K562 (cell line): ENCODE measurements around the gene KRTAP10-4. TPM values are rescaled to one million over a fixed set of nuclear protein-coding genes. Genes with fewer than 3 reads are reported as not detected.

Source experiments
- ATAC-seq: fragments of 200-7000 bp; cut with Tn5 transposase; 3 replicates; pipeline ENCODE4 v1.9.1; 2020; ENCODE audit warnings: moderate library complexity
- BruUV-seq: library from RNA; stranded (reverse); fragments of 400-500 nt; replicated peaks from 2 replicates; lab custom pipeline; 2021; lab: Mats Ljungman, UMichigan
- CTCF ChIA-PET: fragments of 300-600 bp; formaldehyde crosslinking; extraction: SDS; loops from one replicate; lab custom pipeline; 2021; ENCODE audit warnings: low intra/inter-chr PET ratio; lab: Yijun Ruan, JAX
- POLR2A ChIA-PET: fragments of 300-600, 350-650 bp; sonication (Branson Sonifier 250); formaldehyde crosslinking; extraction: SDS; loops from one replicate; lab custom pipeline; 2021; ENCODE audit warnings: antibody characterized with exemption, inconsistent platforms; lab: Yijun Ruan, JAX
- DNase-seq, 4 experiments: peaks; one replicate each; pipeline versions ENCODE4 v3.0.0 to v3.0.0-alpha.2; 2011 to 2018; ENCODE audit warnings: low spot score in 3 of 4, mixed read lengths in 3 of 4; ENCODE audit errors: extremely low read depth in 1 of 4
- FAIRE-seq: peaks from 2 replicates; lab custom pipeline; 2011; peaks lifted over from hg19 to GRCh38; lab: Jason Lieb, UNC
- H2AFZ ChIP-seq: 2 replicates; pipeline ENCODE4 v1.6.0; 2011; ENCODE audit warnings: low read depth, low read length, control low read depth, inconsistent platforms
- H3K27ac ChIP-seq: fragments of 200-600 bp; 3 replicates; pipeline ENCODE4 v1.8.0; 2011; ENCODE audit warnings: low read depth, mild to moderate bottlenecking, control low read depth, inconsistent platforms, low read length, moderate library complexity, mixed read lengths; ENCODE audit errors: extremely low read depth
- H3K27me3 ChIP-seq, 2 experiments: fragments of 300-600 bp in 1 of 2; 2 replicates in 1 of 2; 3 replicates in 1 of 2; pipeline versions ENCODE4 v1.6.0 to v1.8.0; 2011; ENCODE audit warnings: inconsistent platforms in 2 of 2, low read length in 2 of 2, mild to moderate bottlenecking in 1 of 2, mixed read lengths in 1 of 2, moderate library complexity in 1 of 2; ENCODE audit not compliant: control insufficient read depth in 2 of 2, insufficient read depth in 2 of 2
- H3K36me3 ChIP-seq: fragments of 300-600 bp; 3 replicates; pipeline ENCODE4 v1.8.0; 2011; ENCODE audit warnings: mild to moderate bottlenecking, low read length, inconsistent platforms; ENCODE audit not compliant: control insufficient read depth, insufficient read depth
- H3K4me1 ChIP-seq, 2 experiments: fragments of 200-600 bp in 1 of 2; replicated peaks in 1 of 2; 2 replicates in 1 of 2; 3 replicates in 1 of 2; pipeline versions ENCODE4 v1.5.1 to v1.8.0; 2011; ENCODE audit warnings: inconsistent platforms in 2 of 2, low read length in 2 of 2, mild to moderate bottlenecking in 1 of 2, mixed read lengths in 1 of 2, moderate library complexity in 1 of 2; ENCODE audit not compliant: control insufficient read depth in 2 of 2, insufficient read depth in 2 of 2
- H3K4me2 ChIP-seq: 2 replicates; pipeline ENCODE4 v1.6.1; 2011; ENCODE audit warnings: low read length, control low read depth, inconsistent platforms, mixed read lengths; ENCODE audit not compliant: insufficient read depth
- H3K4me3 ChIP-seq: fragments of 200-600 bp; sonication (generic), shearing (Covaris generic); 2 replicates; pipeline ENCODE4 v1.5.1; 2016; ENCODE audit warnings: control low read depth, inconsistent platforms
- H3K79me2 ChIP-seq: fragments of 200-600 bp; 3 replicates; pipeline ENCODE4 v1.8.0; 2011; ENCODE audit warnings: low read length, inconsistent platforms; ENCODE audit not compliant: control insufficient read depth, insufficient read depth
- H3K9ac ChIP-seq, 2 experiments: 2 replicates each; pipeline versions ENCODE4 v1.6.0 to v1.6.1; 2011; ENCODE audit warnings: low read depth in 2 of 2, low read length in 2 of 2, control low read depth in 1 of 2, inconsistent platforms in 1 of 2, mild to moderate bottlenecking in 1 of 2, mixed read lengths in 1 of 2; ENCODE audit not compliant: insufficient read depth in 1 of 2
- H3K9me1 ChIP-seq: one replicate; pipeline ENCODE4 v1.6.0; 2011; ENCODE audit warnings: inconsistent platforms, mild to moderate bottlenecking, low read length, moderate library complexity; ENCODE audit not compliant: control insufficient read depth, insufficient read depth
- H3K9me3 ChIP-seq: replicated peaks from 2 replicates; pipeline ENCODE4 v1.5.1; 2011; ENCODE audit warnings: low read depth, low read length, inconsistent platforms; ENCODE audit not compliant: control insufficient read depth, insufficient read depth
- H4K20me1 ChIP-seq: replicated peaks from 2 replicates; pipeline ENCODE4 v1.6.1; 2011; ENCODE audit warnings: low read length, inconsistent platforms, mixed read lengths; ENCODE audit not compliant: control insufficient read depth, insufficient read depth
- ARID1B ChIP-seq: fragments of 450-650 bp; IDR thresholded peaks from 2 replicates; pipeline ENCODE4 v1.6.1; 2016; ENCODE audit warnings: antibody characterized with exemption, mild to moderate bottlenecking, inconsistent platforms
- ARNT ChIP-seq, 2 experiments: fragments of 450-650 bp; IDR thresholded peaks; 2 replicates each; pipeline ENCODE4 v1.6.1; 2016; ENCODE audit warnings: mild to moderate bottlenecking in 1 of 2
- HMG20A ChIP-seq: fragments of 450-650 bp; formaldehyde crosslinking; conservative IDR thresholded peaks from 2 replicates; pipeline ENCODE4 v1.4.0; 2020; ENCODE audit warnings: mild to moderate bottlenecking, mixed read lengths
- MTA3 ChIP-seq: fragments of 450-650 bp; formaldehyde crosslinking; IDR thresholded peaks from 2 replicates; pipeline ENCODE4 v1.6.1; 2017; ENCODE audit warnings: mild to moderate bottlenecking, borderline replicate concordance
- NCOA2 ChIP-seq, 2 experiments: fragments of 450-650 bp; IDR thresholded peaks; 2 replicates each; pipeline ENCODE4 v1.6.1; 2018; ENCODE audit warnings: mild to moderate bottlenecking in 2 of 2, moderate library complexity in 1 of 2; ENCODE audit not compliant: partially characterized antibody in 2 of 2
- PML ChIP-seq: IDR thresholded peaks from 2 replicates; pipeline ENCODE4 v1.6.1; 2012; ENCODE audit warnings: low read length, inconsistent platforms
- PPARD ChIP-seq: fragments of 250-450 bp; sonication (Bioruptor Pico); IDR thresholded peaks from 2 replicates; pipeline ENCODE4 v1.8.0; 2022; ENCODE audit warnings: inconsistent platforms, mild to moderate bottlenecking, moderate library complexity
- PYGO2 ChIP-seq: fragments of 450-650 bp; IDR thresholded peaks from 2 replicates; pipeline ENCODE4 v1.6.1; 2016; ENCODE audit warnings: mild to moderate bottlenecking, missing genetic modification characterization, moderate library complexity, missing compliant biosample characterization
- RBM17 ChIP-seq: fragments of 200-400 bp; formaldehyde crosslinking; IDR thresholded peaks from 2 replicates; pipeline ENCODE4 v1.6.1; 2017; ENCODE audit warnings: low read depth, mild to moderate bottlenecking, low read length, borderline replicate concordance
- RBM25 ChIP-seq: fragments of 200-400 bp; formaldehyde crosslinking; IDR thresholded peaks from 2 replicates; pipeline ENCODE4 v1.6.1; 2018; ENCODE audit warnings: low read length, low read depth, moderate library complexity; ENCODE audit not compliant: severe bottlenecking
- SMAD3 ChIP-seq: fragments of 450-650 bp; formaldehyde crosslinking; conservative IDR thresholded peaks from 2 replicates; pipeline ENCODE4 v1.4.0; 2020; ENCODE audit warnings: mild to moderate bottlenecking
- ZNF140 ChIP-seq: fragments of 250-450 bp; sonication (Bioruptor Pico); IDR thresholded peaks from 2 replicates; pipeline ENCODE4 v1.8.0; 2021; ENCODE audit warnings: moderate library complexity, mild to moderate bottlenecking, inconsistent platforms
- ZNF41 ChIP-seq: fragments of 250-450 bp; sonication (Bioruptor Pico); conservative IDR thresholded peaks from 2 replicates; pipeline ENCODE4 v1.4.0; 2020; ENCODE audit warnings: mild to moderate bottlenecking
- ZNF780A ChIP-seq: fragments of 250-450 bp; sonication (Bioruptor Pico); IDR thresholded peaks from 2 replicates; pipeline ENCODE4 v1.5.0; 2021; ENCODE audit warnings: mild to moderate bottlenecking
- WGBS: fragments of 100-300 bp; shearing (Covaris generic); methylation state at CpG from one replicate; pipeline ENCODE4 v1.1.6; 2016; ENCODE audit warnings: low coverage, mixed read lengths; ENCODE audit not compliant: insufficient coverage; ENCODE audit errors: missing lambda C conversion rate; 5-methylcytosine and 5-hydroxymethylcytosine counted together
- in situ Hi-C: fragments of 300-500 bp; cut with MboI; formaldehyde crosslinking; loops from 4 replicates; pipeline ENCODE4 v1.15.0; 2018; ENCODE audit warnings: inconsistent platforms, mixed read lengths
- intact Hi-C: fragments of 100-400 bp; cut with micrococcal nuclease; formaldehyde crosslinking; loops from 2 replicates; pipeline ENCODE4 v1.14.2; 2022
- polyA plus RNA-seq, 8 experiments: library from polyadenylated mRNA; depleted of rRNA in 4 of 8; stranded (reverse) in 5 of 8; unstranded in 3 of 8; fragments of >200 nt; fragmentation: Nextera tagmentation in 2 of 8; fragmentation: Illumina TruSeq in 1 of 8; extraction: Ambion mirVana in 2 of 8; extraction: Trizol in 1 of 8; gene quantifications; 2 replicates each; pipeline versions ENCODE4 v1.2.1 to v1.2.3, GENCODE V29; 2011 to 2014; ENCODE audit warnings: inconsistent platforms in 1 of 8, missing spikeins in 1 of 8
- total RNA-seq, 7 experiments: library from RNA; depleted of rRNA in 6 of 7; stranded (reverse); fragments of >200 nt in 6 of 7; fragmentation: Illumina TruSeq in 2 of 7; extraction: Trizol in 2 of 7; gene quantifications; 2 replicates each; pipeline versions ENCODE4 v1.2.1 to v1.2.3, GENCODE V29; 2011 to 2021; ENCODE audit warnings: low replicate concordance in 1 of 7
- TF ChIP-seq, protein P1 (sequence below): fragments of 250-450 bp; sonication (Bioruptor Pico); IDR thresholded peaks from 2 replicates; pipeline ENCODE4 v1.5.0; 2022; ENCODE audit warnings: mild to moderate bottlenecking
- TF ChIP-seq, protein P2 (sequence below): fragments of 450-650 bp; formaldehyde crosslinking; IDR thresholded peaks from 2 replicates; pipeline ENCODE4 v1.4.0; 2020; ENCODE audit warnings: mild to moderate bottlenecking, moderate library complexity

Gene KRTAP10-4
- total and polyA plus RNA-seq, 9 of the 15 experiments (the other 6 are each of a cell fraction or from before 2014, with no cell fraction given): not detected

DNA sequence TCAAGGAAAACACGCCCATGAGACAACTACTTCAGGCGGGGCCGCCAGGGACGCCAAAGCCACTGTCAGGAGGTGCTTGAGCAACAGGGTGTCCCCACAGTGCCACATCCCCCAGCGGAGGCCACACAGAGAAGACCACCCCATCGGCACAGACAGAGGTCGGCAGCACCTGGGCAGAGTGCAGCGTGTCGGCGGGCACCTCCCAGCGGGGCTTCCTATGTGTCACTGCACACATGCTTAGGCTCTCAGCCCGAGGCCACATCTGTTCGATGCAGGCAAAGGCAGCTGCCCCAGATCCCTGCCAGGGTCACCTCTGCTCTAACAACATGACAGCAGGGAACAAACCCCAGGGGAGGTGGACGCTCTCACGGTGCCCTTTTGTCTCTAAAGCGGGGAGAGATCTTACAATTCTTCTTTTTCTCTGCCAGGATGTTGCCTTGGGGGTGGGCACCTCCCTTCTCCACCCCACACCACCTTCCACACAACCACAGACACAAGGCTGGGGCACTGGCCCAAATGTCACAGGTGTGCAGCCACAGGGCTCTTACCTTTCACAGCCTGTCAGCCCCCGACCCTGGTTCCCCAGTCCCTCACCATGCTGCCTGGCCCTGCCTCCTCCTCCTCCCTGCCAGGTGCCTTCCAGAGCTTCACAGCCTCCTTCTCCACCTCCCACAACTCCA is 42.5 kb downstream of the KRTAP10-4 start:
- BruUV-seq: no TSS peak
- in situ Hi-C loops: no loop called here
- no peak for ATAC-seq

More for the DNA sequence above, 42.5 kb downstream of the KRTAP10-4 start:
- H4K20me1 ChIP-seq: no peaks in the 10 kb centered on the region
- H3K9me3 ChIP-seq: no peaks in the 10 kb centered on the region; the same call in 1 of the 2 replicates
- FAIRE-seq (no peak), DNase-seq (no peak)
- peaks cover 3% of the 10 kb centered on the region for H3K9me1 ChIP-seq
- H3K9ac ChIP-seq: no peak overlapping the region
- peaks cover 0 to 10% of the 10 kb centered on the region in 2 experiments; a peak in 2 of 5 replicates for H3K4me1 ChIP-seq
- ChIA-PET CTCF (no interaction called here), POLR2A (interaction anchor here (0.6 to 0.8 kb wide), 2 partner anchors 12 to 230 kb away, joined by 3 read pairs; no protein-coding TSS in a partner anchor)
- no peak overlapping the region for H3K27ac ChIP-seq
- no peak overlapping the region for H3K4me2 ChIP-seq
- under 1% methylated on average over 17 of the region's 17 CpGs for WGBS
- no peak for TF ChIP-seq ZNF41 (CRISPR knock-in tag)
- TF ChIP-seq, protein P1, sequence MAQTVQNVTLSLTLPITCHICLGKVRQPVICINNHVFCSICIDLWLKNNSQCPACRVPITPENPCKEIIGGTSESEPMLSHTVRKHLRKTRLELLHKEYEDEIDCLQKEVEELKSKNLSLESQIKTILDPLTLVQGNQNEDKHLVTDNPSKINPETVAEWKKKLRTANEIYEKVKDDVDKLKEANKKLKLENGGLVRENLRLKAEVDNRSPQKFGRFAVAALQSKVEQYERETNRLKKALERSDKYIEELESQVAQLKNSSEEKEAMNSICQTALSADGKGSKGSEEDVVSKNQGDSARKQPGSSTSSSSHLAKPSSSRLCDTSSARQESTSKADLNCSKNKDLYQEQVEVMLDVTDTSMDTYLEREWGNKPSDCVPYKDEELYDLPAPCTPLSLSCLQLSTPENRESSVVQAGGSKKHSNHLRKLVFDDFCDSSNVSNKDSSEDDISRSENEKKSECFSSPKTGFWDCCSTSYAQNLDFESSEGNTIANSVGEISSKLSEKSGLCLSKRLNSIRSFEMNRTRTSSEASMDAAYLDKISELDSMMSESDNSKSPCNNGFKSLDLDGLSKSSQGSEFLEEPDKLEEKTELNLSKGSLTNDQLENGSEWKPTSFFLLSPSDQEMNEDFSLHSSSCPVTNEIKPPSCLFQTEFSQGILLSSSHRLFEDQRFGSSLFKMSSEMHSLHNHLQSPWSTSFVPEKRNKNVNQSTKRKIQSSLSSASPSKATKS (CRISPR knock-in tag): no peak
- TF ChIP-seq, protein P2, sequence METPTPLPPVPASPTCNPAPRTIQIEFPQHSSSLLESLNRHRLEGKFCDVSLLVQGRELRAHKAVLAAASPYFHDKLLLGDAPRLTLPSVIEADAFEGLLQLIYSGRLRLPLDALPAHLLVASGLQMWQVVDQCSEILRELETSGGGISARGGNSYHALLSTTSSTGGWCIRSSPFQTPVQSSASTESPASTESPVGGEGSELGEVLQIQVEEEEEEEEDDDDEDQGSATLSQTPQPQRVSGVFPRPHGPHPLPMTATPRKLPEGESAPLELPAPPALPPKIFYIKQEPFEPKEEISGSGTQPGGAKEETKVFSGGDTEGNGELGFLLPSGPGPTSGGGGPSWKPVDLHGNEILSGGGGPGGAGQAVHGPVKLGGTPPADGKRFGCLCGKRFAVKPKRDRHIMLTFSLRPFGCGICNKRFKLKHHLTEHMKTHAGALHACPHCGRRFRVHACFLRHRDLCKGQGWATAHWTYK (CRISPR knock-in tag): no peak
- TF ChIP-seq HMG20A: no peak
- TF ChIP-seq ARNT (IDR thresholded peaks at IDR 0.05): no peak
- TF ChIP-seq ZNF140 (CRISPR knock-in tag): no peak
- TF ChIP-seq PYGO2 (tag): no peak
- no peak for TF ChIP-seq RBM17
- no peak for TF ChIP-seq PPARD
- TF ChIP-seq RBM25: no peak
- TF ChIP-seq MTA3: no peak
- no peak for TF ChIP-seq PML
- no peak for TF ChIP-seq ARID1B
- TF ChIP-seq ZNF780A (CRISPR knock-in tag): no peak
- no peak for TF ChIP-seq NCOA2 (IDR thresholded peaks at IDR 0.05; ENCODE audit: partially characterized antibody in 2 of 2)
- TF ChIP-seq SMAD3 (CRISPR knock-in tag): no peak
- peaks cover 14 to 44% of the 10 kb centered on the region in 2 experiments; a peak in 4 of 5 replicates for H3K27me3 ChIP-seq
- H3K79me2 ChIP-seq: no peaks in the 10 kb centered on the region
- no peak overlapping the region for H2AFZ ChIP-seq
- no peaks in the 10 kb centered on the region for H3K36me3 ChIP-seq
- intact Hi-C loops: no loop called here
- H3K4me3 ChIP-seq: no peak overlapping the region
